Loucy (cell line): ENCODE results near the gene MIGA1.

Source experiments
- H2AFZ ChIP-seq: fragments of 200-600 bp; sonication (generic); 2 replicates; pipeline ENCODE4 v1.6.0; 2016; ENCODE audit warnings: antibody characterized with exemption, mild to moderate bottlenecking, low read length, moderate library complexity
- H3F3A ChIP-seq: fragments of 200-600 bp; 2 replicates; pipeline ENCODE4 v1.6.0; 2016; ENCODE audit warnings: antibody characterized with exemption, low read depth, mild to moderate bottlenecking
- H3K27me3 ChIP-seq: fragments of 200-600 bp; sonication (generic); 2 replicates; pipeline ENCODE4 v1.6.1; 2014; ENCODE audit warnings: low read length, mild to moderate bottlenecking; ENCODE audit not compliant: insufficient read depth, poor library complexity, severe bottlenecking
- H3K36me3 ChIP-seq: fragments of 200-600 bp; sonication (generic); 2 replicates; pipeline ENCODE4 v1.6.1; 2016; ENCODE audit warnings: low read length; ENCODE audit not compliant: insufficient read depth
- H3K4me1 ChIP-seq: fragments of 200-600 bp; sonication (generic); 2 replicates; pipeline ENCODE4 v1.5.1; 2014; ENCODE audit warnings: low read length, mild to moderate bottlenecking; ENCODE audit not compliant: insufficient read depth, poor library complexity, severe bottlenecking
- H3K4me2 ChIP-seq: fragments of 200-600 bp; sonication (generic); 2 replicates; pipeline ENCODE4 v1.6.0; 2014; ENCODE audit warnings: antibody characterized with exemption, low read length, low read depth, mild to moderate bottlenecking; ENCODE audit not compliant: poor library complexity, severe bottlenecking
- H3K4me3 ChIP-seq: fragments of 200-600 bp; sonication (generic); 2 replicates; pipeline ENCODE4 v1.5.1; 2014; ENCODE audit warnings: low read length, mild to moderate bottlenecking, mixed read lengths; ENCODE audit not compliant: poor library complexity, severe bottlenecking
- H3K79me2 ChIP-seq: fragments of 200-600 bp; sonication (generic); 2 replicates; pipeline ENCODE4 v1.6.1; 2014; ENCODE audit warnings: low read length; ENCODE audit not compliant: insufficient read depth
- H3K9ac ChIP-seq: fragments of 200-600 bp; sonication (generic); 2 replicates; pipeline ENCODE4 v1.6.0; 2014; ENCODE audit warnings: mild to moderate bottlenecking, low read depth, low read length, moderate library complexity; ENCODE audit not compliant: poor library complexity, severe bottlenecking
- H3K9me2 ChIP-seq: fragments of 200-600 bp; sonication (generic); replicated peaks from 2 replicates; pipeline ENCODE4 v1.6.1; 2016; ENCODE audit warnings: low read depth, low read length, mixed read lengths
- H3K9me3 ChIP-seq: fragments of 200-600 bp; sonication (generic); 2 replicates; pipeline ENCODE4 v1.6.1; 2014; ENCODE audit warnings: mild to moderate bottlenecking, antibody characterized with exemption, low read length, low read depth; ENCODE audit not compliant: insufficient read depth
- H4K20me1 ChIP-seq: fragments of 200-600 bp; sonication (generic); 2 replicates; pipeline ENCODE4 v1.6.0; 2014; ENCODE audit warnings: antibody characterized with exemption, low read length, mild to moderate bottlenecking; ENCODE audit not compliant: insufficient read depth, poor library complexity, severe bottlenecking
- EZH2phosphoT487 ChIP-seq: fragments of 200-600 bp; IDR thresholded peaks from 2 replicates; pipeline ENCODE4 v1.6.1; 2018; ENCODE audit warnings: antibody characterized with exemption, mild to moderate bottlenecking, moderate library complexity, borderline replicate concordance
- TF ChIP-seq, protein P1 (sequence below): fragments of 200-600 bp; sonication (generic); conservative IDR thresholded peaks from 2 replicates; pipeline ENCODE4 v1.5.1; 2014; ENCODE audit warnings: mild to moderate bottlenecking, antibody characterized with exemption, low read length

The MIGA1 gene

GRCh38 chr1:77841574-77841973, 62.1 kb downstream of the MIGA1 start:
- Histone ChIP-seq H3K79me2 (no peaks in the 10 kb centered on the region), H3K4me3 (no peak overlapping the region), H2AFZ (no peak overlapping the region), H4K20me1 (no peaks in the 10 kb centered on the region), H3F3A (no peaks in the 10 kb centered on the region), H3K36me3 (peaks cover 21% of the 10 kb centered on the region; the same call in 1 of the 2 replicates), H3K4me1 (no peaks in the 10 kb centered on the region), H3K9ac (no peak overlapping the region), H3K4me2 (no peak overlapping the region), H3K9me3 (no peaks in the 10 kb centered on the region), H3K27me3 (no peaks in the 10 kb centered on the region), H3K9me2 (no peaks in the 10 kb centered on the region)
- TF ChIP-seq EZH2phosphoT487 = no peak
- TF ChIP-seq, protein P1, sequence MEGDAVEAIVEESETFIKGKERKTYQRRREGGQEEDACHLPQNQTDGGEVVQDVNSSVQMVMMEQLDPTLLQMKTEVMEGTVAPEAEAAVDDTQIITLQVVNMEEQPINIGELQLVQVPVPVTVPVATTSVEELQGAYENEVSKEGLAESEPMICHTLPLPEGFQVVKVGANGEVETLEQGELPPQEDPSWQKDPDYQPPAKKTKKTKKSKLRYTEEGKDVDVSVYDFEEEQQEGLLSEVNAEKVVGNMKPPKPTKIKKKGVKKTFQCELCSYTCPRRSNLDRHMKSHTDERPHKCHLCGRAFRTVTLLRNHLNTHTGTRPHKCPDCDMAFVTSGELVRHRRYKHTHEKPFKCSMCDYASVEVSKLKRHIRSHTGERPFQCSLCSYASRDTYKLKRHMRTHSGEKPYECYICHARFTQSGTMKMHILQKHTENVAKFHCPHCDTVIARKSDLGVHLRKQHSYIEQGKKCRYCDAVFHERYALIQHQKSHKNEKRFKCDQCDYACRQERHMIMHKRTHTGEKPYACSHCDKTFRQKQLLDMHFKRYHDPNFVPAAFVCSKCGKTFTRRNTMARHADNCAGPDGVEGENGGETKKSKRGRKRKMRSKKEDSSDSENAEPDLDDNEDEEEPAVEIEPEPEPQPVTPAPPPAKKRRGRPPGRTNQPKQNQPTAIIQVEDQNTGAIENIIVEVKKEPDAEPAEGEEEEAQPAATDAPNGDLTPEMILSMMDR = no peak

DNA sequence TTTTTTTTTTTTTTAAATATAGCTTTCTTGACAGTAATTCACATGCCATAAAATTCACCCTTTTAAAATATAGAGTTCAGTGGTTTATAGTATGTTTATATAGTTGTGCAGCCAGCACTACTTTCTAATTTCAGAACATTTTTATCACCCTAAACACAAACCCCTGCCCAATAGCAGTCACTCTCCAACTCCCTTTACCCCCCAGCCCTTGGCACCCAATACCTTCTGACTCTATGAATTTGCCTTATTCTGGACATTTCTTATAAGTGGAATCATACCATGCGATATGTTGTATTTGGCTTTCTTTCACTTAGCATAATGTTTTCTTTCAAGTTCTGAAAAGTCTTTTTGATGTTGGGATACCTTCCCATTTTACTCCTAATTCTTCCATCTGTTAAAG, 66.5 kb downstream of the MIGA1 start:
- no peaks in the 10 kb centered on the region for H3K4me1 ChIP-seq
- no peak overlapping the region for H3K4me3 ChIP-seq
- no peak for TF ChIP-seq EZH2phosphoT487
- H3K9me3 ChIP-seq = no peaks in the 10 kb centered on the region
- H3K9me2 ChIP-seq = no peaks in the 10 kb centered on the region
- no peaks in the 10 kb centered on the region for H3K27me3 ChIP-seq
- no peaks in the 10 kb centered on the region for H3F3A ChIP-seq
- H2AFZ ChIP-seq = no peak overlapping the region
- no peaks in the 10 kb centered on the region for H3K79me2 ChIP-seq
- H3K9ac ChIP-seq = no peak overlapping the region
- H3K36me3 ChIP-seq = peaks cover 13% of the 10 kb centered on the region; the same call in 1 of the 2 replicates
- no peaks in the 10 kb centered on the region for H4K20me1 ChIP-seq
- no peak overlapping the region for H3K4me2 ChIP-seq

DNA sequence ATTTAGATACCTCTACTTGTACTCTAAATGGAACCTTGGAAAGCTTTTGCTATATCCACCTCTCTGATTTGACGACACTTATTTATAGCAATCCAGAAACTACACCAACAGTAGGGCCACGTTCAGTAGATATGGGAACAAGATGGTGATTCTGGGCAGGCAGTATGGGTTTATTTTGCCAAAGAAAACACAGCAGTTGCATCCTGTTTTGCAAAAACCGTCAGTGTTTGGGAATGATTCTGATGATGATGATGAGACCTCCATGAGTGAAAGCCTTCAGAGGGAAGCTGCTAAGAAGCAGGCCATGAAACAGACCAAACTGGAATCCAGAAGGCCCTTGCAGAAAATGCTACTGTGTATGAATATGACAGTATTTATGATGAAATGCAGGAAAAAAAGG, 67.5 kb downstream of the MIGA1 start:
- Histone ChIP-seq H3K9ac (no peak overlapping the region), H3K4me3 (no peak overlapping the region), H3K36me3 (peaks cover 13% of the 10 kb centered on the region; the same call in 1 of the 2 replicates), H3K9me2 (no peaks in the 10 kb centered on the region), H2AFZ (no peak overlapping the region), H4K20me1 (no peaks in the 10 kb centered on the region), H3K4me1 (no peaks in the 10 kb centered on the region), H3K4me2 (no peak overlapping the region), H3F3A (no peaks in the 10 kb centered on the region), H3K27me3 (no peaks in the 10 kb centered on the region), H3K79me2 (no peaks in the 10 kb centered on the region), H3K9me3 (no peaks in the 10 kb centered on the region)
- no peak for TF ChIP-seq EZH2phosphoT487
- TF ChIP-seq, protein P1 = no peak

DNA sequence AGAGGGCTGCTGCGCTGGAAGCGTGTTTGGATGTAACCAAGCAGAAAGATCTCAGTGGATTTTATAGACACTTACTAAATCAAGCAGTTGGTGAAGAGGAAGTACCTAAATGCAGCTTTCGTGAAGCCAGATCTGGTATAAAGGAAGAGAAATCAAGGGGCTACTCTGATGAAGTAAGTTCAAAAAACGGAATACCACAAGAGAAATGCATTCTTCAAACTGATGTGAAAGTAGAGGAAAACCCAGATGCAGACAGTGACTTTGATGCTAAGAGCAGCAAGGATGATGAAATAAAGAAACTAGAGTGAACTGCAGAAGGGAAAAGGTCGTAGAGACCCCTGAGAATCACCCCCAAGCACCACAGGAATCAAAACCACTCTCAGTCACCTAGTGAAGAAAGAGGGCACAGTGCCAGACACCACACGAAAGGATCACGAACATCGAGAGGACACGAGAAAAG, 68.2 kb downstream of the MIGA1 start:
- H3K36me3 ChIP-seq = peaks cover 13% of the 10 kb centered on the region; the same call in 1 of the 2 replicates
- H3K79me2 ChIP-seq = no peaks in the 10 kb centered on the region
- no peak overlapping the region for H3K9ac ChIP-seq
- no peaks in the 10 kb centered on the region for H3K4me1 ChIP-seq
- H3F3A ChIP-seq = no peaks in the 10 kb centered on the region
- no peaks in the 10 kb centered on the region for H4K20me1 ChIP-seq
- no peaks in the 10 kb centered on the region for H3K9me2 ChIP-seq
- H3K4me2 ChIP-seq = no peak overlapping the region
- H3K27me3 ChIP-seq = no peaks in the 10 kb centered on the region
- H2AFZ ChIP-seq = no peak overlapping the region
- no peak for TF ChIP-seq EZH2phosphoT487
- TF ChIP-seq, protein P1 = no peak
- no peaks in the 10 kb centered on the region for H3K9me3 ChIP-seq
- H3K4me3 ChIP-seq = no peak overlapping the region
